K562 (cell line): ENCODE data around the gene RNF121.

Experiments
- NCOA6 ChIP-seq: fragments of 450-650 bp; IDR thresholded peaks from 2 replicates; pipeline ENCODE4 v1.6.1; 2017; ENCODE audit warnings: mild to moderate bottlenecking
- ZBTB7A ChIP-seq: IDR thresholded peaks from 2 replicates; pipeline ENCODE4 v1.6.1; 2011; ENCODE audit warnings: low read depth, mild to moderate bottlenecking, low read length, moderate library complexity, borderline replicate concordance; ENCODE audit not compliant: control insufficient read depth
- ZFP36 ChIP-seq: fragments of 150-350 bp; IDR thresholded peaks from 2 replicates; pipeline ENCODE4 v1.6.1; 2018; ENCODE audit warnings: low read length, low read depth; ENCODE audit not compliant: partially characterized antibody

DNA sequence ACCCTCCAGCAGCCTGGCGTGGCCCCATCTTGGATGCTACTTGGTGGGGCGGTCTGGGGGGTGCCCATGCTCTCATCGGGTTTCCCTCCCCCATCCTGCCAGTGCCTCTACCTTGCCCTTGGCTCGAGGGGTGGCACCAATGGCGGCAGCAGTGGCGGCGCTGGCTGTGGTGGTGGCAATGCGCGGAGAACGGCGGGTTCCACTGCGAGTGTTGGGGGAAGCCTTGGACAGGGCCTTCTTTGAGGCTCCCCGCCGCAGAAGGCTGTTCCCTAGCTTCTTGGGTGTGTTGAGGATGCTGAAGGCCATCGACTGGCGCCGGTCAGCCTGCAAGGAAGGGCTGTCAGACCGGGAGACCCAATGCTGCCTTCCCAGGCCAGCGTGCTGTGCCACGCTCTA is 74.9 kb downstream of the RNF121 start:
- TF ChIP-seq ZBTB7A (no peak), ZFP36 (no peak), NCOA6 (no peak)
